ENCODE data around the gene ZNF488.

The ZNF488 gene

DNA sequence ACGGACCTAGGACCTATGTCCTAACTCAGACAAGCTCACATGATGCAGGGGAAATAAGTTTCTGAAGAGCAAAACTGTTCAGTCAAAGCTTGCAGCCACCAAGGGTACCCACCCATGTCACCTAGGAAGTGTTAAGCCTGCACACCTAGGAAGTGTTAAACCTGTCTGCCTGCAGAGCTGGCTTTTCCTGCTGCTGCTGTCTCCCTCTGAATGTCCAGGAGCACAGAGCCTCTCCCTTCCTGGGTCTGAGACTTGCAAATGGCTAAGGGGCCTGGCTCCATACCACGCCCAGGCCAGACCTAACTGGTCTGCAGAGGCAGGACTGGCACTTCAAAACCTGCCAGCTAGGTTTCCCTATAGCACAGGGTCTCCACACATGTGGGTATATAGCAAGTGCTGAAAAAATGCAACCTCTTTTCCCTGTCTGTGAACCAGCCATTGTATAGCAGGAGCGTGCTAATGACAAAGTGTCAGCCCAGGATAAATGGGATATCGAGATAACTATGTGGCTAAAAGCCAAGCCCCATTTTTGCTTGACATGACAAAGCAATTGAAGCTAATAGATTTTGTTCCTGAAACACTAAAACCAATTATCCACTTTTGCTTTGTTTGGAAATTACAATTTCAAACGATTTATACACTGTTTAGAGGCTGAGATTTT is 60.3 kb downstream of the ZNF488 start:
- no peaks in the 10 kb centered on the region for H4K20me1 ChIP-seq (ENCODE audit: control insufficient read depth, insufficient read depth, low read depth, low read length)
- no peak overlapping the region for H3K4me2 ChIP-seq (ENCODE audit: low read length)
- no peaks in the 10 kb centered on the region for H3K27me3 ChIP-seq (ENCODE audit: control insufficient read depth, low read length)
- no peaks in the 10 kb centered on the region for H3K4me1 ChIP-seq (ENCODE audit: control insufficient read depth, low read length)
- TF ChIP-seq, protein P1, sequence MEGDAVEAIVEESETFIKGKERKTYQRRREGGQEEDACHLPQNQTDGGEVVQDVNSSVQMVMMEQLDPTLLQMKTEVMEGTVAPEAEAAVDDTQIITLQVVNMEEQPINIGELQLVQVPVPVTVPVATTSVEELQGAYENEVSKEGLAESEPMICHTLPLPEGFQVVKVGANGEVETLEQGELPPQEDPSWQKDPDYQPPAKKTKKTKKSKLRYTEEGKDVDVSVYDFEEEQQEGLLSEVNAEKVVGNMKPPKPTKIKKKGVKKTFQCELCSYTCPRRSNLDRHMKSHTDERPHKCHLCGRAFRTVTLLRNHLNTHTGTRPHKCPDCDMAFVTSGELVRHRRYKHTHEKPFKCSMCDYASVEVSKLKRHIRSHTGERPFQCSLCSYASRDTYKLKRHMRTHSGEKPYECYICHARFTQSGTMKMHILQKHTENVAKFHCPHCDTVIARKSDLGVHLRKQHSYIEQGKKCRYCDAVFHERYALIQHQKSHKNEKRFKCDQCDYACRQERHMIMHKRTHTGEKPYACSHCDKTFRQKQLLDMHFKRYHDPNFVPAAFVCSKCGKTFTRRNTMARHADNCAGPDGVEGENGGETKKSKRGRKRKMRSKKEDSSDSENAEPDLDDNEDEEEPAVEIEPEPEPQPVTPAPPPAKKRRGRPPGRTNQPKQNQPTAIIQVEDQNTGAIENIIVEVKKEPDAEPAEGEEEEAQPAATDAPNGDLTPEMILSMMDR (IDR thresholded peaks at IDR 0.05; ENCODE audit: low read depth, low read length, poor library complexity, severe bottlenecking) = no peak
- no peak for TF ChIP-seq EZH2phosphoT487 (IDR thresholded peaks at IDR 0.05; ENCODE audit: borderline replicate concordance, low read length)
- no peaks in the 10 kb centered on the region for H3K36me3 ChIP-seq (ENCODE audit: control insufficient read depth, low read length)
- no peak overlapping the region for H3K27ac ChIP-seq (ENCODE audit: low read depth, low read length)
- no peaks in the 10 kb centered on the region for H3F3A ChIP-seq (ENCODE audit: control insufficient read depth, insufficient read depth)
- H3K9me2 ChIP-seq (replicated peaks; ENCODE audit: control insufficient read depth, low read length) = no peaks in the 10 kb centered on the region
- H3K79me2 ChIP-seq (ENCODE audit: control insufficient read depth, low read length) = no peaks in the 10 kb centered on the region
- H3K4me3 ChIP-seq (ENCODE audit: low read length) = no peak overlapping the region
- H3K9me3 ChIP-seq (ENCODE audit: control insufficient read depth, insufficient read depth, low read length) = peaks cover 3% of the 10 kb centered on the region; the same call in 1 of the 2 replicates

DNA sequence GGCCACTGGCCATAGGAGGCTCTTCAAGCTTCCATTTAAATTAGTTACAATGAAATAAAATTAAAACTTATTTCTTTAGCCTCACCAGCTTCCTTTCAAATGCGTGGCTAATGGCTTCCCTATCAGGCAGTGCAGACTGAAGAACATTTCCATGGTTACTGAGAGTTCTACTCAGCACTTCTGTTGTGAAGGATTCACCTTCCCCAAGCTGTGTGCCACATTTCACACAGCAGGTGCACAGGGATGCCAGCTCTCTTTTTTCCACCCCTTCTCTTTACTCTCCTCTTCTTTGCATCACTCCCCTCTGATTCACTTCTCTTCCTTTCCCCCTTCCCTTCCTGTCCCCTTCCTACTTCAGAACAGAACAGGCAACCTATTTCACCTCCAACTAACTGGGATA is 61.0 kb downstream of the ZNF488 start:
- no peak overlapping the region for H3K4me2 ChIP-seq (ENCODE audit: low read length)
- no peaks in the 10 kb centered on the region for H3F3A ChIP-seq (ENCODE audit: control insufficient read depth, insufficient read depth)
- H4K20me1 ChIP-seq (ENCODE audit: control insufficient read depth, insufficient read depth, low read depth, low read length) = no peaks in the 10 kb centered on the region
- H3K27me3 ChIP-seq (ENCODE audit: control insufficient read depth, low read length) = no peaks in the 10 kb centered on the region
- no peaks in the 10 kb centered on the region; the same call in 1 of the 2 replicates for H3K9me3 ChIP-seq (ENCODE audit: control insufficient read depth, insufficient read depth, low read length)
- no peaks in the 10 kb centered on the region for H3K79me2 ChIP-seq (ENCODE audit: control insufficient read depth, low read length)
- no peaks in the 10 kb centered on the region for H3K36me3 ChIP-seq (ENCODE audit: control insufficient read depth, low read length)
- no peaks in the 10 kb centered on the region for H3K4me1 ChIP-seq (ENCODE audit: control insufficient read depth, low read length)
- no peak overlapping the region for H3K27ac ChIP-seq (ENCODE audit: low read depth, low read length)
- TF ChIP-seq, protein P1 (IDR thresholded peaks at IDR 0.05; ENCODE audit: low read depth, low read length, poor library complexity, severe bottlenecking) = no peak
- TF ChIP-seq EZH2phosphoT487 (IDR thresholded peaks at IDR 0.05; ENCODE audit: borderline replicate concordance, low read length) = no peak
- no peaks in the 10 kb centered on the region for H3K9me2 ChIP-seq (replicated peaks; ENCODE audit: control insufficient read depth, low read length)
- H3K4me3 ChIP-seq (ENCODE audit: low read length) = no peak overlapping the region

DNA sequence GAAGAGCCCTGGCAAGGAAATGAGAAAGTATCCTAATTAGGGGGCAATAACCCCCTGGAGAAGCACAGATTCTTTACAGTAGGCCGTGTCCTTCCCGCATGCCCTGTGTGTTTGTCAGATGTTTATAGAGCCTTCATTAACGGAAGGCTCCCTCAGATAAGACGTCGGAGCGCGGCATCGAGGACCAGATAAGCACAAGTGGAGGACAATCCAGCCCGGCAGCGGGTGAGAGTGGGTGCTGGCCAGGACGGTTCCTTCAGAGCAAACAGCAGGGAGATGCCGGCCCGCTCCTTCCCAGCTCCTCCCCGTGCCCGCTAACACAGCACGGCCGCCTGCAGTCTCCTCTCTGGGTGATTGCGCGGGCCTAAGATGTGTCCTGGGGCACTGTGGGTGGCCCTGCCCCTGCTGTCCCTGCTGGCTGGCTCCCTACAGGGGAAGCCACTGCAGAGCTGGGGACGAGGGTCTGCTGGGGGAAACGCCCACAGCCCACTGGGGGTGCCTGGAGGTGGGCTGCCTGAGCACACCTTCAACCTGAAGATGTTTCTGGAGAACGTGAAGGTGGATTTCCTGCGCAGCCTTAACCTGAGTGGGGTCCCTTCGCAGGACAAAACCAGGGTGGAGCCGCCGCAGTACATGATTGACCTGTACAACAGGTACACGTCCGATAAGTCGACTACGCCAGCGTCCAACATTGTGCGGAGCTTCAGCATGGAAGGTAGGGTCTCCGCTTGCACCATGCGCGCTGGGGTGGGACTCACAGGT is 61.6 kb downstream of the ZNF488 start, which contains the start of gene GDF2:
Gene GDF2, plus strand, starts transcription at position 155 of the 762 bp plus-strand sequence. Its CDS starts 215 bp downstream, at position 370.
- Histone ChIP-seq H3F3A (ENCODE audit: control insufficient read depth, insufficient read depth) (no peaks in the 10 kb centered on the region), H3K9me2 (replicated peaks; ENCODE audit: control insufficient read depth, low read length) (no peaks in the 10 kb centered on the region), H3K36me3 (ENCODE audit: control insufficient read depth, low read length) (no peaks in the 10 kb centered on the region), H3K4me2 (ENCODE audit: low read length) (no peak within 1 kb of the TSS), H3K4me3 (ENCODE audit: low read length) (no peak within 1 kb of the TSS), H3K27me3 (ENCODE audit: control insufficient read depth, low read length) (no peaks in the 10 kb centered on the region), H3K27ac (ENCODE audit: low read depth, low read length) (no peak within 1 kb of the TSS), H4K20me1 (ENCODE audit: control insufficient read depth, insufficient read depth, low read depth, low read length) (no peaks in the 10 kb centered on the region), H3K4me1 (ENCODE audit: control insufficient read depth, low read length) (no peaks in the 10 kb centered on the region), H3K79me2 (ENCODE audit: control insufficient read depth, low read length) (no peaks in the 10 kb centered on the region), H3K9me3 (ENCODE audit: control insufficient read depth, insufficient read depth, low read length) (no peaks in the 10 kb centered on the region)
- TF ChIP-seq EZH2phosphoT487 (IDR thresholded peaks at IDR 0.05; ENCODE audit: borderline replicate concordance, low read length) = no peak
- TF ChIP-seq, protein P1 (IDR thresholded peaks at IDR 0.05; ENCODE audit: low read depth, low read length, poor library complexity, severe bottlenecking) = no peak
